Aorta (tissue), 5 donors: ENCODE results near the gene TCHP. TPM values are rescaled to one million over a fixed set of nuclear protein-coding genes. Genes with fewer than 3 reads are reported as not detected.

Source experiments
- ATAC-seq: fragments of 200-7000 bp; cut with Tn5 transposase; one replicate; pipeline ENCODE4 v1.9.1; 2022; ENCODE audit warnings: moderate library complexity; ENCODE audit not compliant: low FRiP score
- DNase-seq, 2 donors: peaks; one replicate each; pipeline ENCODE4 v3.0.0-alpha.2; 2020
- H3K27ac ChIP-seq, 2 donors: one replicate each; pipeline ENCODE4 v1.5.1; 2013; ENCODE audit warnings: low read length in 2 of 2, mild to moderate bottlenecking in 2 of 2, moderate library complexity in 2 of 2, control low read depth in 1 of 2, inconsistent platforms in 1 of 2, low read depth in 1 of 2
- H3K27me3 ChIP-seq, 2 donors: one replicate each; pipeline ENCODE4 v1.6.1; 2013; ENCODE audit warnings: control low read depth in 1 of 2, low read length in 1 of 2, mild to moderate bottlenecking in 1 of 2, moderate library complexity in 1 of 2; ENCODE audit not compliant: insufficient read depth in 2 of 2, control insufficient read depth in 1 of 2
- H3K36me3 ChIP-seq, 2 donors: one replicate each; pipeline ENCODE4 v1.6.1; 2013; ENCODE audit warnings: control low read depth in 1 of 2, low read length in 1 of 2, mild to moderate bottlenecking in 1 of 2; ENCODE audit not compliant: insufficient read depth in 2 of 2, control insufficient read depth in 1 of 2
- H3K4me1 ChIP-seq, 2 donors: one replicate each; pipeline ENCODE4 v1.6.1; 2013; ENCODE audit warnings: low read length in 2 of 2, control low read depth in 1 of 2, mild to moderate bottlenecking in 1 of 2, moderate library complexity in 1 of 2; ENCODE audit not compliant: insufficient read depth in 2 of 2, control insufficient read depth in 1 of 2
- H3K4me3 ChIP-seq, 2 donors: one replicate each; pipeline ENCODE4 v1.5.1; 2013; ENCODE audit warnings: low read length in 2 of 2, control low read depth in 1 of 2, mild to moderate bottlenecking in 1 of 2
- H3K9me3 ChIP-seq: one replicate; pipeline ENCODE4 v1.6.1; 2013; ENCODE audit warnings: mild to moderate bottlenecking, low read length; ENCODE audit not compliant: control insufficient read depth
- WGBS, 2 donors: extraction: QIAGEN DNeasy Blood & Tissue Kit; methylation state at CpG; one replicate each; pipeline ENCODE4 v1.1.7; 2013; 5-methylcytosine and 5-hydroxymethylcytosine counted together
- intact Hi-C, 2 donors: fragments of 100-400 bp; cut with DNase I; formaldehyde crosslinking; loops; one replicate each; pipeline versions ENCODE4 v1.14.2 to v1.15.0; 2022
- polyA plus RNA-seq, 2 donors: library from polyadenylated mRNA; stranded (reverse); fragments of 200-250 nt; gene quantifications; one replicate each; pipeline ENCODE4 v1.2.3, GENCODE V29; 2013
- total RNA-seq, 2 donors: library from RNA; stranded (reverse); fragmentation: NEBNext Ultra II Directional; extraction: Animal tissue kit (Norgen Biotek cat#: 25700); gene quantifications; one replicate each; pipeline ENCODE4 v1.2.1, GENCODE V29; 2021
- donor health status: healthy with polysubstance abuse.
- donor health status: Bipolar disorder and iron deficiency.
- donor health status: DM: no; HTN: no; CAD: no.
- donor health status: DM: no; HTN: no; CAD: no.
- donor health status: DM: yes; HTN: yes; CAD: no.

The TCHP gene
- total and polyA plus RNA-seq, 4 donors = 4.3 to 21.1 (median 12.2) TPM

DNA sequence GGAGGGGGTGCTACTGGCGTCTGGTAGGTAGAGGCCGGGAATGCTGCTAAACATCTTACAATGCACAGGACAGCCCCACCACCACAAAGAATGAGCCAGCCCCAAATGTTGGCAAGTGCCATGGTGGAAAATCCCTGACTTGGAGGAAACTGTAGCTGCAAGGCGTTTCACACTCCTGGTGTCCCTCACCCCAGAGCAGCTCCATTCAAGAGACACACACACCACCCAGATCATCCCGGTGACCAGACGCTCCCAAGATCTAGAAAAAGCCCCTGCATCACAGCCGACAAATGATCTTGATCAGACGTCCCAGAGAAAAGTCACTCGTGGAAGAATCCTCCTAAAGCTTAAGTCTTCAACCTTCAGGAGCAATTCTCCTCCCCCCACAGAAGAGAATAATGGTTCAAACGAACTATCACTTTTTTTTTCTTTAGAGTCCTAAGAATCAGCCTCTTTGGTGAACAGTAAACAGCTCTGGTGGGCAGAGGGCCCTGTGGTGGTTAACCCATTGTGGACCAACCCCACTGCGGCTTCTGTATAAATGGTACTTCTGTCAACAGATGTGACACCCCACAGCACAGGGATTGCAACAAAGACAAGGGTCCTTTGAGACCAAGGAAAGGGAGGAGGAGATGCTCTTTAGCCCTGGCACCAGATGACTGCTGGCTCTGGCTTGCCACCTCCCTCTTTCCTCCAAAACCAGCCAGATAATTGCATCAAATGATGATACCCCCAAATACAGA lies 22.4 kb upstream of the TCHP start:
- Histone ChIP-seq H3K27me3 (no peaks in the 10 kb centered on the region), H3K4me1 (peaks cover 0 to 4% of the 10 kb centered on the region in 2 donors), H3K36me3 (no peaks in the 10 kb centered on the region), H3K9me3 (no peaks in the 10 kb centered on the region), H3K27ac (no peak overlapping the region), H3K4me3 (no peak overlapping the region)
- ATAC-seq (no peak), DNase-seq (no peak)
- 58 to 61% methylated on average over 10 of the region's 10 CpGs for WGBS, 2 donors
- intact Hi-C loops = loop anchor here (10.0 kb wide), 1 partner anchor 283 kb away; no protein-coding TSS in a partner anchor

DNA sequence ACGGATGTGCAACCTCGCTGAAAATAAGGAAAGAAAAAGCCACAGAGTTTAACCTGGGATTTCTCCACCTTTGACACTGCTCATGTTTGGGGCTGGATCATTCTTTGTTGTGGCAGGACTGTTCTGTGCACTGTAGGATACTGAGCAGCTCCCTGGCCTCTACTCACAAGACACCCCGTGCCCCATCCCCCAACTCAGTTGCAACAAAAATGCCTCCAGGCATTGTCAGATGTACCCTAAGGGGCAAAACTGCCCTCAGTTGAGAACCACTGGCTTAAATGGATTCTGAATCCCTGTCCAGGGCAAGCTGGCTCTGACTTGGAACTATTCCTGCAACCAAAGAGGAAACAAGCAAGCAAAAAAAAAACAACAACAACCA lies 21.8 kb upstream of the TCHP start:
- H3K27me3 ChIP-seq = no peaks in the 10 kb centered on the region
- 83 to 91% methylated on average over 3 of the region's 3 CpGs for WGBS, 2 donors
- intact Hi-C loops = loop anchor here (10.0 kb wide), 1 partner anchor 283 kb away; no protein-coding TSS in a partner anchor
- H3K4me1 ChIP-seq = peaks cover 0 to 4% of the 10 kb centered on the region in 2 donors
- no peak overlapping the region for H3K27ac ChIP-seq
- no peaks in the 10 kb centered on the region for H3K36me3 ChIP-seq
- H3K9me3 ChIP-seq = no peaks in the 10 kb centered on the region
- no peak for DNase-seq
- no peak overlapping the region for H3K4me3 ChIP-seq
- no peak for ATAC-seq

DNA sequence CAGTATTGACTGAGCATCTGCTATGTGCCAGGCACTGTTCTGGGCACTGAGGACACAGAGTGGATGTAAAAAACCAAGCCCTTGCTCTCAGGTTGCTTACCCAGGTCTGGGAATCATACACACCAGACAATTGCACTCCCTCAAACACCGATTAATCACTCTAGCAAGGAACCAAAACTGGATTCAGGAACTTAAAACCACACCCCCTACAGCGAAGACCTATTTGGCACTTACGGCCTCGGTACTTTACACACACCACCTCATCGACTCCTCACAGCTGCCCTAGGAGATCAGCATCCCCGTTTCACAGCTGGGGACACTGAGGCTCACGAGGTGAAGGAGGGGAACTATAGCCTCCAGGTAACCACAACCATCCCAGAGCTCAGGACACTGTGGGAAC lies 21.3 kb upstream of the TCHP start:
- DNase-seq (no peak), ATAC-seq (no peak)
- Histone ChIP-seq H3K27me3 (no peaks in the 10 kb centered on the region), H3K4me1 (peaks cover 0 to 4% of the 10 kb centered on the region in 2 donors), H3K36me3 (no peaks in the 10 kb centered on the region), H3K9me3 (no peaks in the 10 kb centered on the region), H3K4me3 (peak overlapping the region in 1 of 2 donors; percentile 92), H3K27ac (no peak overlapping the region)
- 66 to 67% methylated on average over 7 of the region's 7 CpGs for WGBS, 2 donors
- intact Hi-C loops = loop anchor here (10.0 kb wide), 1 partner anchor 284 kb away; no protein-coding TSS in a partner anchor

DNA sequence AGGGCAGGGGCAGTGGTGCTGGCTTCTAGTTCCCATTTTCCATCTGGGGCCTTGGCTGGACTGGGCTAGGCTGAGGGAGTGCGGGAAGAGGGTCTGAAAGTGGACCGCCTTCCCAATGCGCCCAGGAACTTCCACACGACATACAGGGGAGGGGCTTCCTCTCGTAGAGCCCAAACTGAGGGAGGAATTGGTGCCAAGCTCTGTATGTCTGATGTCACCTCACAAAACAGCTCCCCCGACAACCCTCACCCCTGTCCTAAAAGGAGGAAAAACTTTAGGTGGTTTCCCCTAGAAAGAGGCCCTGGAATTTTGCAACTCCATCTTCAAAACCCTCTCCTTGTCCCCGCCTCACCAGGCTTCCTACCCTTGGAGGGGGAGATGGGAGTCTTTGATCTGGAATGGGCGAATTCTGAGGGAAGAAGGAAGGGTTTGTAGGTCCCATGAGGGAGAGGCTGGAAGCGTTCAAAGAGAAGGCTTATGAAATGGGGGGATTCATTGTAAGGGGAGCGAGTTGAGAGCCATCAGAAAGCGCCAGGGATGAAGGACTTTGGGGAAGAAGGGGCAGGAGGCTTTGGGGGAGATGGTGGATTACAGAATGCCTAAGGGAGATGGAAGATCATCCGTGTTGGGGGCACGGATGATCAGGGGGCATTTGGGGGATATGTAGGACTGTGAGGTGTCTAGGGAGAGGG lies 20.6 kb upstream of the TCHP start:
- Histone ChIP-seq H3K4me1 (peaks cover 0 to 4% of the 10 kb centered on the region in 2 donors), H3K27me3 (no peaks in the 10 kb centered on the region), H3K4me3 (peak overlapping the region; percentile 69 to 92), H3K9me3 (no peaks in the 10 kb centered on the region), H3K36me3 (no peaks in the 10 kb centered on the region), H3K27ac (peak overlapping the region in 1 of 2 donors; percentile 15)
- DNase-seq = peak in 1 of 2 donors; percentile 53
- 1 to 2% methylated on average over 13 of the region's 13 CpGs for WGBS, 2 donors
- intact Hi-C loops = loop anchor here (1.0 to 10.0 kb wide), 3 partner anchors 72 to 285 kb away; no protein-coding TSS in a partner anchor
- no peak for ATAC-seq

DNA sequence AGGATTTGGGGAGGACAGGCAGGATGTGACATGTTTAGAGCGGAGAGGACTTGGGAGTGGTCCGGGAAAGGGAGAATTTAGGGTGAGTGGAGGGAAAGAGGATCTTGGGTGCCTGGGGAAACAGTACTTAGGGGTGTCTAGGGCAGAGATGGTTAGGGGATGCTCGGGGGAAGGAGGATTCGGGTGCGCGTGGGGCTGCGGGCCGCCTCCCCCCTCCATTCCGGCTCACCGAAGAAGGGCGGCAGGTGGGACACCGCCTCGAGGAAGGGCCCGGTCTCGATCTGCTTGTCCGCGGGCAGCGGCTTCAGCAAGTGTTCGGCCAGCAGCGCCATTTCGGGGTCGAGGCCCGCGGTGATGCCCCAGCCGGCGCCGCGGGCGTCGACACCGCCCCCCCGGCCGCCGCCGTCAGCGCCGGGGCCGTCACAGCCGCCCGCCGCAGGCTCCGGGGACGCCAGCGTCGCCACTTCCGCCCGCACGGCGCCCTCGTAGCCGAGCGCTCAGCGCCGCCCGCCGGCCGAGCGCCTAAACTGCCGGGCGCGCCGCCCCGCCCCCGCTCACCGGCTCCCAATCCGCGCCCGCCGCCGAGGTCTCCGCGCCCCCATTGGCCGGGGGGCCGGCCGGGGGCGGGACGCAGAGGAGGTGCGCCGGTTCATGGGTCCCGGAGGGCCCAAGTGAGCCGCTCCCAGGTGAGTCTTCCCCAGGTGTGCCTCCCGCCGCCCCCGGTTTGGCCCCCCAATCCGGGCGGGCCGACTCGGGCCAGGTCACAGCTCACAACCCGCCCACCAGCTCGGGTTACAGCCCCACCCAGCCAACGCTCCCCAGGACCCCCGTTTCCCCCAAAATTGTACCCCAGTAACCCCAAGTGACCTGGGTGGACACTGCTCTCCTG lies 19.8 kb upstream of the TCHP start, which contains the start of gene GLTP:
Gene GLTP (minus strand): TSS at position 499 of the 889 bp plus-strand sequence. CDS start 167 bp downstream, at position 332.
- peak; percentile 90 to 94 for DNase-seq
- H3K36me3 ChIP-seq = no peaks in the 10 kb centered on the region
- WGBS, 2 donors = 0 to 1% methylated on average over 50 to 92 of the region's 92 CpGs
- H3K9me3 ChIP-seq = no peaks in the 10 kb centered on the region
- peak; percentile 97 for ATAC-seq
- intact Hi-C loops = loop anchor here (1.0 kb wide), 2 partner anchors 73 to 75 kb away; no protein-coding TSS in a partner anchor
- peaks cover 0 to 4% of the 10 kb centered on the region in 2 donors for H3K4me1 ChIP-seq
- H3K4me3 ChIP-seq = peak within 1 kb of the TSS; percentile 69 to 92
- no peaks in the 10 kb centered on the region for H3K27me3 ChIP-seq
- peak within 1 kb of the TSS in 1 of 2 donors; percentile 15 for H3K27ac ChIP-seq

DNA sequence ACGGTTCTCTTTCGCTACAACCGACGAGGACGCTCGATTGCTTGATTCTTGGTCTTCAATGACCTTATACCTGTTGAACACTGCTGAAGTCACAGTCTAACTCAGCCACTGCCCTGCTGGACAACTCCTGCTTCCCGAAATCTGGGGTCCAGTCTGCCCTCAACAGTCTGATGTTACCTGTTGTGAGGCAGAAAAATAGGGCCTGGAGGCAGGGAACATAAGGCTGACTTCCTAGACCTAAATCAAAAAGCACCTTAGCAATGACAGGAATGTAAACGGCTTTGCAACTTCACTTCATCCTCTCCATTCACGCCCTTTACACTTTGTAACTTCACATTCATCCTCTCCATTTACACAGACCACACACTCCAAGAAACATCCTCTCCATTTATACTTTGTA lies 19.1 kb upstream of the TCHP start:
- Histone ChIP-seq H3K27ac (no peak overlapping the region), H3K36me3 (no peaks in the 10 kb centered on the region), H3K4me1 (peaks cover 0 to 4% of the 10 kb centered on the region in 2 donors), H3K4me3 (peak overlapping the region; percentile 53 to 56), H3K27me3 (no peaks in the 10 kb centered on the region), H3K9me3 (no peaks in the 10 kb centered on the region)
- 6 to 7% methylated on average over 9 of the region's 9 CpGs for WGBS, 2 donors
- ATAC-seq = no peak
- DNase-seq = no peak
- intact Hi-C loops = loop anchor here (1.0 kb wide), 2 partner anchors 74 to 76 kb away; no protein-coding TSS in a partner anchor

DNA sequence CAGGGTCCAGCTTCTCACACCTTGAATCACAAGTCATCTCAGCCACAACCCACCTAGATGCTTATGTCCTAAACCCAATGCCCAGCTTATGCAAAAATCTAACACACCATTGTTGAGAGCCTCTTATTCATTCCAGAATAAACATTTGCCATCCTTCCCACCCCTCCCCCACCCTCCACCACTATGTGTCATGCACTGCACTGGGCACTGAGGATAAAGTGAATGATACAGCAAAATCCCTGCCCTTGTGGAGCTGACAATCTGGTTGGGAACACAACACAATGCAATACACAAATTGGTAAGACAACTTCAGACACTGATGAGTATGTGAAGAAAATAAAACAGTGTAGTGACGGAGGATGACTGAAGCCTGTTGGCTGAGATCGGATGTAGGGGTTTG lies 18.3 kb upstream of the TCHP start:
- 82 to 85% methylated on average over 2 of the region's 2 CpGs for WGBS, 2 donors
- Histone ChIP-seq H3K4me3 (no peak overlapping the region), H3K9me3 (no peaks in the 10 kb centered on the region), H3K36me3 (no peaks in the 10 kb centered on the region), H3K4me1 (peaks cover 0 to 4% of the 10 kb centered on the region in 2 donors), H3K27me3 (no peaks in the 10 kb centered on the region), H3K27ac (no peak overlapping the region)
- intact Hi-C loops = no loop called here
- DNase-seq (no peak), ATAC-seq (no peak)

DNA sequence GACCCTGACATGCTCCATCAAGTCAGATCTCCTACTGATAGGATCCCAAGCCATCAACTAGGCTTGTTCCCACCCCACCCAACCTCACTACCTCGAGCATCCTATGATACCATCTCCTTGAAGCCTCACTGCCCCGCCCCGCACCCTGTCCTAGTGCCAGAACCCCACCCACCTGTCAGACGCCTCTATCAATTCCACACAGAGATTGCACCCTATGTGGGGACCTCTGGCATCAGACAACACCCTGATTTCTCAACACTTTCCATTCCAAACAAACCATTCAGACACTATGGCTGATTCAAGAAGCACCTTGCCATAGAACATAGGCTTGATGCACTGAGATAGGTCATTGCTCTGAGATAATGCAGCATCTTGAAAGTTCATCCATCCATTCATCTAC lies 16.6 kb upstream of the TCHP start:
- H3K4me1 ChIP-seq = no peaks in the 10 kb centered on the region
- DNase-seq = no peak
- H3K36me3 ChIP-seq = no peaks in the 10 kb centered on the region
- no peaks in the 10 kb centered on the region for H3K9me3 ChIP-seq
- intact Hi-C loops = no loop called here
- 71 to 74% methylated on average over 4 of the region's 4 CpGs for WGBS, 2 donors
- no peaks in the 10 kb centered on the region for H3K27me3 ChIP-seq
- no peak for ATAC-seq
- H3K27ac ChIP-seq = no peak overlapping the region
- H3K4me3 ChIP-seq = no peak overlapping the region
